ENCODE data around the gene FAM118B. TPM values are rescaled to one million over a fixed set of nuclear protein-coding genes. Genes with fewer than 3 reads are reported as not detected.

The FAM118B gene
- total and polyA plus RNA-seq, 4 donors: 10.8 to 24.3 (median 20.7) TPM

GRCh38 chr11:126226334-126227084, 14.9 kb downstream of the FAM118B start:
- 93 to 98% methylated on average over 7 to 11 of the region's 15 CpGs for WGBS, 2 donors
- no peak for TF ChIP-seq CTCF (IDR thresholded peaks at IDR 0.05; ENCODE audit: control extremely low read depth, extremely low read depth)
- Histone ChIP-seq H3K9me3 (ENCODE audit: control insufficient read depth in 4 of 4, insufficient read depth in 3 of 4, low read length in 3 of 4) (no peaks in the 10 kb centered on the region), H3K27ac (ENCODE audit: low read depth in 1 of 2, low read length in 1 of 2) (no peak overlapping the region), H3K36me3 (ENCODE audit: control insufficient read depth in 4 of 4, insufficient read depth in 4 of 4, low read length in 4 of 4) (peaks cover 0 to 2% (median 1%) of the 10 kb centered on the region in 4 donors), H3K4me1 (ENCODE audit: control insufficient read depth in 5 of 5, insufficient read depth in 5 of 5, low read length in 5 of 5) (peaks cover 0 to 6% (median under 1%) of the 10 kb centered on the region in 5 donors), H3K27me3 (ENCODE audit: control insufficient read depth in 3 of 3, insufficient read depth in 3 of 3, low read length in 2 of 3) (no peaks in the 10 kb centered on the region), H3K9ac (ENCODE audit: insufficient read depth in 1 of 2, low read length in 2 of 2) (no peak overlapping the region), H3K4me3 (no peak overlapping the region)
- DNase-seq: no peak
- no peak for ATAC-seq (ENCODE audit: insufficient read depth, low FRiP score)

- Histone ChIP-seq H3K4me3 (no peak overlapping the region), H3K27me3 (ENCODE audit: control insufficient read depth in 3 of 3, insufficient read depth in 3 of 3, low read length in 2 of 3) (no peaks in the 10 kb centered on the region), H3K4me1 (ENCODE audit: control insufficient read depth in 5 of 5, insufficient read depth in 5 of 5, low read length in 5 of 5) (peaks cover 0 to 12% (median 0%) of the 10 kb centered on the region in 5 donors), H3K36me3 (ENCODE audit: control insufficient read depth in 4 of 4, insufficient read depth in 4 of 4, low read length in 4 of 4) (peaks cover 0 to 2% (median 2%) of the 10 kb centered on the region in 4 donors), H3K9ac (ENCODE audit: insufficient read depth in 1 of 2, low read length in 2 of 2) (no peak overlapping the region), H3K27ac (ENCODE audit: low read depth in 1 of 2, low read length in 1 of 2) (no peak overlapping the region), H3K9me3 (ENCODE audit: control insufficient read depth in 4 of 4, insufficient read depth in 3 of 4, low read length in 3 of 4) (no peaks in the 10 kb centered on the region)
- DNase-seq (no peak), ATAC-seq (ENCODE audit: insufficient read depth, low FRiP score) (no peak)
- 46 to 52% methylated on average over 3 of the region's 3 CpGs for WGBS, 2 donors
- no peak for TF ChIP-seq CTCF (IDR thresholded peaks at IDR 0.05; ENCODE audit: control extremely low read depth, extremely low read depth)
Measured at GRCh38 chr11:126229858-126230540, 18.4 kb downstream of the FAM118B start.

- peak in 2 of 3 donors; percentile 77 to 84 for DNase-seq
- Histone ChIP-seq H3K27me3 (ENCODE audit: control insufficient read depth in 3 of 3, insufficient read depth in 3 of 3, low read length in 2 of 3) (no peaks in the 10 kb centered on the region), H3K4me1 (ENCODE audit: control insufficient read depth in 5 of 5, insufficient read depth in 5 of 5, low read length in 5 of 5) (peaks cover 0 to 12% (median 0%) of the 10 kb centered on the region in 5 donors), H3K4me3 (no peak overlapping the region), H3K9ac (ENCODE audit: insufficient read depth in 1 of 2, low read length in 2 of 2) (no peak overlapping the region), H3K36me3 (ENCODE audit: control insufficient read depth in 4 of 4, insufficient read depth in 4 of 4, low read length in 4 of 4) (peaks cover 3 to 6% (median 3%) of the 10 kb centered on the region in 4 donors), H3K9me3 (ENCODE audit: control insufficient read depth in 4 of 4, insufficient read depth in 3 of 4, low read length in 3 of 4) (no peaks in the 10 kb centered on the region), H3K27ac (ENCODE audit: low read depth in 1 of 2, low read length in 1 of 2) (no peak overlapping the region)
- no peak for TF ChIP-seq CTCF (IDR thresholded peaks at IDR 0.05; ENCODE audit: control extremely low read depth, extremely low read depth)
- 47 to 80% methylated on average over 6 of the region's 6 CpGs for WGBS, 2 donors
- ATAC-seq (ENCODE audit: insufficient read depth, low FRiP score): peak; percentile 81
Measured at GRCh38 chr11:126231725-126232459, 20.3 kb downstream of the FAM118B start.
